GM12878 (cell line): ENCODE measurements around the gene LYPD5. TPM values are rescaled to one million over a fixed set of nuclear protein-coding genes. Genes with fewer than 3 reads are reported as not detected.

Experiments
- ATAC-seq: fragments of 200-7000 bp; cut with Tn5 transposase; 3 replicates; pipeline ENCODE4 v1.9.1; 2020; ENCODE audit warnings: mild to moderate bottlenecking, moderate library complexity
- BruUV-seq: library from RNA; stranded (reverse); fragments of 400-500 nt; replicated peaks from 2 replicates; lab custom pipeline; 2021; lab: Mats Ljungman, UMichigan
- CTCF ChIA-PET: fragments of 300-600 bp; sonication (Branson Sonifier 250); formaldehyde crosslinking; extraction: SDS; loops from one replicate; lab custom pipeline; 2021; ENCODE audit warnings: inconsistent platforms; lab: Yijun Ruan, JAX
- POLR2A ChIA-PET: fragments of 350-600 bp; formaldehyde crosslinking; extraction: SDS; loops from one replicate; lab custom pipeline; 2021; ENCODE audit warnings: inconsistent platforms; lab: Charles Lee
- RAD21 ChIA-PET: fragments of 300-600 bp; sonication (Branson Sonifier 250); formaldehyde crosslinking; loops from one replicate; lab custom pipeline; 2023; ENCODE audit warnings: antibody characterized with exemption; ENCODE audit not compliant: unreplicated experiment; lab: Charles Lee
- SMC1A ChIA-PET: fragments of 300-600 bp; sonication (Branson Sonifier 250); formaldehyde crosslinking; loops from one replicate; lab custom pipeline; 2023; ENCODE audit not compliant: unreplicated experiment, uncharacterized antibody; lab: Charles Lee
- DNase-seq: peaks from one replicate; pipeline ENCODE4 v3.0.0-alpha.2; 2011; ENCODE audit warnings: low read depth, low spot score
- FAIRE-seq: peaks from 3 replicates; lab custom pipeline; 2011; peaks lifted over from hg19 to GRCh38; lab: Jason Lieb, UNC
- H2AFZ ChIP-seq: 2 replicates; pipeline ENCODE4 v1.6.0; 2011; ENCODE audit warnings: low read depth, low read length, control low read depth; ENCODE audit not compliant: control insufficient read depth
- H3K27ac ChIP-seq: 2 replicates; pipeline ENCODE4 v1.5.1; 2011; ENCODE audit warnings: control low read depth; ENCODE audit not compliant: control insufficient read depth, insufficient read depth
- H3K27me3 ChIP-seq, 2 experiments: replicated peaks in 1 of 2; 2 replicates each; pipeline versions ENCODE4 v1.6.0 to v1.6.1; 2011; ENCODE audit warnings: low read length in 1 of 2; ENCODE audit not compliant: control insufficient read depth in 2 of 2, insufficient read depth in 2 of 2
- H3K36me3 ChIP-seq, 2 experiments: 2 replicates each; pipeline ENCODE4 v1.5.1; 2011; ENCODE audit warnings: low read length in 1 of 2; ENCODE audit not compliant: control insufficient read depth in 2 of 2, insufficient read depth in 2 of 2
- H3K4me1 ChIP-seq: 2 replicates; pipeline ENCODE4 v1.6.1; 2011; ENCODE audit warnings: mild to moderate bottlenecking, low read length, moderate library complexity, mixed read lengths; ENCODE audit not compliant: control insufficient read depth, insufficient read depth
- H3K4me2 ChIP-seq: 2 replicates; pipeline ENCODE4 v1.6.0; 2011; ENCODE audit warnings: control low read depth; ENCODE audit not compliant: control insufficient read depth, insufficient read depth
- H3K4me3 ChIP-seq: fragments of 200-600 bp; sonication (generic); 2 replicates; pipeline ENCODE4 v1.5.1; 2016
- H3K79me2 ChIP-seq: 2 replicates; pipeline ENCODE4 v1.6.0; 2011; ENCODE audit warnings: low read length; ENCODE audit not compliant: control insufficient read depth, insufficient read depth
- H3K9ac ChIP-seq: 2 replicates; pipeline ENCODE4 v1.8.0; 2011; ENCODE audit warnings: low read length, control low read depth, mixed read lengths; ENCODE audit not compliant: control insufficient read depth, insufficient read depth
- H3K9me3 ChIP-seq: replicated peaks from 3 replicates; pipeline ENCODE4 v1.5.1; 2011; ENCODE audit warnings: mild to moderate bottlenecking, low read length; ENCODE audit not compliant: control insufficient read depth, insufficient read depth
- H4K20me1 ChIP-seq: 2 replicates; pipeline ENCODE4 v1.6.0; 2011; ENCODE audit not compliant: control insufficient read depth, insufficient read depth
- HDGF ChIP-seq: fragments of 450-650 bp; IDR thresholded peaks from 2 replicates; pipeline ENCODE4 v1.6.1; 2016; ENCODE audit warnings: antibody characterized with exemption
- LARP7 ChIP-seq: fragments of 450-650 bp; IDR thresholded peaks from 2 replicates; pipeline ENCODE4 v1.6.1; 2017; ENCODE audit warnings: mild to moderate bottlenecking
- TCF7 ChIP-seq: IDR thresholded peaks from 2 replicates; pipeline ENCODE4 v1.6.1; 2014; ENCODE audit warnings: antibody characterized with exemption, borderline replicate concordance
- WGBS: methylation state at CpG from one replicate; pipeline ENCODE4 v1.1.6; 2016; ENCODE audit warnings: low lambda C conversion rate; ENCODE audit not compliant: insufficient replicate concordance, insufficient coverage; ENCODE audit errors: missing lambda C conversion rate; 5-methylcytosine and 5-hydroxymethylcytosine counted together
- in situ Hi-C: fragments of 300-500 bp; cut with MboI; formaldehyde crosslinking; loops from 9 replicates; pipeline ENCODE4 v1.14.3; 2018; ENCODE audit warnings: mixed read lengths
- intact Hi-C: fragments of 100-400 bp; cut with micrococcal nuclease; formaldehyde crosslinking; loops from one replicate; pipeline ENCODE4 v1.14.2; 2022; ENCODE audit not compliant: unreplicated experiment
- polyA plus RNA-seq, 11 experiments: library from polyadenylated mRNA; depleted of rRNA in 4 of 11; unstranded in 6 of 11; stranded (reverse) in 5 of 11; fragments of >200 nt; fragmentation: Nextera tagmentation in 4 of 11; fragmentation: Illumina TruSeq in 1 of 11; extraction: Ambion mirVana in 4 of 11; extraction: Trizol in 1 of 11; gene quantifications; 1 replicate in 1 of 11; 2 replicates in 10 of 11; pipeline versions ENCODE4 v1.2.1 to v1.2.3, GENCODE V29; 2011 to 2016; ENCODE audit warnings: inconsistent platforms in 2 of 11, missing spikeins in 2 of 11, low read depth in 1 of 11
- total RNA-seq, 4 experiments: library from RNA; depleted of rRNA in 3 of 4; stranded (reverse); fragments of >200 nt in 3 of 4; fragmentation: Illumina TruSeq in 1 of 4; extraction: Trizol in 1 of 4; gene quantifications; 2 replicates each; pipeline versions ENCODE4 v1.2.1 to v1.2.3, GENCODE V29; 2013 to 2021
- TF ChIP-seq, protein P1 (sequence below): fragments of 450-650 bp; IDR thresholded peaks from 2 replicates; pipeline ENCODE4 v1.6.1; 2016; ENCODE audit warnings: mild to moderate bottlenecking, moderate library complexity, borderline replicate concordance
- TF ChIP-seq, protein P2 (sequence below): IDR thresholded peaks from 2 replicates; pipeline ENCODE4 v1.6.1; 2012; ENCODE audit warnings: improper control_type of control experiment, low read depth, low read length; ENCODE audit not compliant: insufficient replicate concordance
- TF ChIP-seq, protein P3 (sequence below): fragments of 450-650 bp; formaldehyde crosslinking; IDR thresholded peaks from 2 replicates; pipeline ENCODE4 v1.5.0; 2022; ENCODE audit warnings: mild to moderate bottlenecking, missing genetic modification characterization

LYPD5 gene
- total and polyA plus RNA-seq, 10 of the 15 experiments (the other 5 are each of a cell fraction or from before 2014, with no cell fraction given): 0.04 to 2.2 (median 0.69) TPM; not detected in 1

DNA sequence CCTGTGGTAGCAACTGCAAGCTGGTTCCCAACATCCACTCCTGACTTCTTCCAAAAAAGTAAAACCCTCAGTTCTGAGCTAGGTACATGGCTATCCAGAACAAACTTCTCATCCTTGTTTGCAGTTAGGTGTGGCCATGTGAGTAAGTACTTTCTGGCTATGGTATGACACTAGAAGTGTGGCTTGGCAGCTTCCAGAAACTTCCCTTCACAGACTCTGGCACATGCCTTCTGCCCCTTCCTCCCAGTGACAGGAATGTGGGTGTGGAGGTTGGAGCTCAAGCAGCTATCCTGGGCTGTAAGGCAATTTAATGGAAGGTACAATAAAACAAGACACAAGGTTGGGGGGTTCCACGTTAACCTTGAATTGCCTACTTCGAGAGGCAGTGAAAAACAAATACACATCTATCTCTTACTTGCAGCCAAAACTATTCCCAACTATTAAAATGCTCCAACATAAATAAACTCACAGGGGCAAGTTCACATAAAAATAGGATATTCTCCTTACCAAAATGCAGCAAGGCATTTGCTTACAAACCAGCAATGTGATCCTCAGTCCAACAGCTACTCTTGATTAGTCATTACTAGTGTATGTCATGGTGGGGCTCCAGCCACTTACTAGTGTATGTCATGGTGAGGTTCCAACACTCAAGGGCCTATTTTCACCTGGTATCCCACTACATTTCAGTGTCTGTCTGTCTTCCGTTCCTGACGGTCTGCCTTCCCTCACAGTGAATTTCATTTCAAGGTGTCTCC is 50.6 kb downstream of the LYPD5 start (continued):
- TF ChIP-seq, protein P1, sequence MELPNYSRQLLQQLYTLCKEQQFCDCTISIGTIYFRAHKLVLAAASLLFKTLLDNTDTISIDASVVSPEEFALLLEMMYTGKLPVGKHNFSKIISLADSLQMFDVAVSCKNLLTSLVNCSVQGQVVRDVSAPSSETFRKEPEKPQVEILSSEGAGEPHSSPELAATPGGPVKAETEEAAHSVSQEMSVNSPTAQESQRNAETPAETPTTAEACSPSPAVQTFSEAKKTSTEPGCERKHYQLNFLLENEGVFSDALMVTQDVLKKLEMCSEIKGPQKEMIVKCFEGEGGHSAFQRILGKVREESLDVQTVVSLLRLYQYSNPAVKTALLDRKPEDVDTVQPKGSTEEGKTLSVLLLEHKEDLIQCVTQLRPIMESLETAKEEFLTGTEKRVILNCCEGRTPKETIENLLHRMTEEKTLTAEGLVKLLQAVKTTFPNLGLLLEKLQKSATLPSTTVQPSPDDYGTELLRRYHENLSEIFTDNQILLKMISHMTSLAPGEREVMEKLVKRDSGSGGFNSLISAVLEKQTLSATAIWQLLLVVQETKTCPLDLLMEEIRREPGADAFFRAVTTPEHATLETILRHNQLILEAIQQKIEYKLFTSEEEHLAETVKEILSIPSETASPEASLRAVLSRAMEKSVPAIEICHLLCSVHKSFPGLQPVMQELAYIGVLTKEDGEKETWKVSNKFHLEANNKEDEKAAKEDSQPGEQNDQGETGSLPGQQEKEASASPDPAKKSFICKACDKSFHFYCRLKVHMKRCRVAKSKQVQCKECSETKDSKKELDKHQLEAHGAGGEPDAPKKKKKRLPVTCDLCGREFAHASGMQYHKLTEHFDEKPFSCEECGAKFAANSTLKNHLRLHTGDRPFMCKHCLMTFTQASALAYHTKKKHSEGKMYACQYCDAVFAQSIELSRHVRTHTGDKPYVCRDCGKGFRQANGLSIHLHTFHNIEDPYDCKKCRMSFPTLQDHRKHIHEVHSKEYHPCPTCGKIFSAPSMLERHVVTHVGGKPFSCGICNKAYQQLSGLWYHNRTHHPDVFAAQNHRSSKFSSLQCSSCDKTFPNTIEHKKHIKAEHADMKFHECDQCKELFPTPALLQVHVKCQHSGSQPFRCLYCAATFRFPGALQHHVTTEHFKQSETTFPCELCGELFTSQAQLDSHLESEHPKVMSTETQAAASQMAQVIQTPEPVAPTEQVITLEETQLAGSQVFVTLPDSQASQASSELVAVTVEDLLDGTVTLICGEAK: no peak
- TF ChIP-seq HDGF (no peak), TCF7 (no peak), LARP7 (no peak)
- TF ChIP-seq, all 136 proteins: peak for 4

DNA sequence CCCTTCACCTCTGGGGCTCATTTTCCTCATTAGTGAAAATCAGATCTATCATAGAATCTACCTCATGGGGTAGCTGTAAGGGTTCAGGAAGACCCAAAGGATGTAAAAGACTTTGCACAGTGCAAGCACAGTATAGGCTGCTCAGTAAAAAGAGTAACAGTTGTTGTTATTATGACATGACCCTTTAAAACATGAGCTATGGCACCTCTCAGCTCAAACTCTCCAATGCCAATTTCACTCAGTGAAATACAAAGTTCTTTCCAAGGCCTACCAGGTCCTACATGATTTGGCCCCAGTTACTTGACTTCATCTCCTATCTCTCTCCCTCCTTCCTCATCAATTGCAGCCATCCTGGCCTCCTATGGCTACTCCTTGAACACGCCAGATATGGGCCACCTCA is 52.3 kb downstream of the LYPD5 start:
- ATAC-seq (no peak), FAIRE-seq (no peak), DNase-seq (no peak)
- intact Hi-C loops: loop anchor here (2.0 to 5.0 kb wide), 2 partner anchors 15 to 83 kb away; no protein-coding TSS in a partner anchor
- H3K27ac ChIP-seq: peak overlapping the region; percentile 87; the same call in 1 of the 2 replicates
- H3K4me2 ChIP-seq: no peak overlapping the region
- ChIA-PET RAD21 (interaction anchor here (0.6 to 8.2 kb wide), 5 partner anchors 15 to 82 kb away, joined by 3 to 118 read pairs (median 6); partner anchors contain the start of genes KCNN4 and PLAUR), POLR2A (interaction anchor here (0.7 to 13.5 kb wide), 4 partner anchors 15 to 81 kb away, joined by 3 to 307 read pairs (median 42); partner anchors contain the start of genes KCNN4 and PLAUR), SMC1A (interaction anchor here (0.8 to 10.1 kb wide), 4 partner anchors 16 to 61 kb away, joined by 3 to 186 read pairs (median 8); partner anchors contain the start of gene KCNN4), CTCF (interaction anchor here (0.6 to 8.1 kb wide), 5 partner anchors 15 to 246 kb away, joined by 3 to 144 read pairs (median 10); partner anchors contain the start of gene KCNN4)
- no peak overlapping the region for H2AFZ ChIP-seq
- H3K9ac ChIP-seq: no peak overlapping the region
- peaks cover 45% of the 10 kb centered on the region for H3K4me1 ChIP-seq
- 94% methylated on average over 1 of the region's 1 CpG for WGBS
- H3K36me3 ChIP-seq: peaks cover 15 to 28% of the 10 kb centered on the region in 2 experiments; a peak in 3 of 4 replicates
- H3K4me3 ChIP-seq: no peak overlapping the region
- no TSS peak for BruUV-seq
- H3K9me3 ChIP-seq: no peaks in the 10 kb centered on the region
- no peaks in the 10 kb centered on the region for H4K20me1 ChIP-seq
- H3K79me2 ChIP-seq: peaks cover 33% of the 10 kb centered on the region
- H3K27me3 ChIP-seq: no peaks in the 10 kb centered on the region
- in situ Hi-C loops: loop anchor here (5.0 to 25.0 kb wide), 3 partner anchors 37 to 1813 kb away; partner anchors contain the start of genes ERFL and FOSB
- TF ChIP-seq, protein P2, sequence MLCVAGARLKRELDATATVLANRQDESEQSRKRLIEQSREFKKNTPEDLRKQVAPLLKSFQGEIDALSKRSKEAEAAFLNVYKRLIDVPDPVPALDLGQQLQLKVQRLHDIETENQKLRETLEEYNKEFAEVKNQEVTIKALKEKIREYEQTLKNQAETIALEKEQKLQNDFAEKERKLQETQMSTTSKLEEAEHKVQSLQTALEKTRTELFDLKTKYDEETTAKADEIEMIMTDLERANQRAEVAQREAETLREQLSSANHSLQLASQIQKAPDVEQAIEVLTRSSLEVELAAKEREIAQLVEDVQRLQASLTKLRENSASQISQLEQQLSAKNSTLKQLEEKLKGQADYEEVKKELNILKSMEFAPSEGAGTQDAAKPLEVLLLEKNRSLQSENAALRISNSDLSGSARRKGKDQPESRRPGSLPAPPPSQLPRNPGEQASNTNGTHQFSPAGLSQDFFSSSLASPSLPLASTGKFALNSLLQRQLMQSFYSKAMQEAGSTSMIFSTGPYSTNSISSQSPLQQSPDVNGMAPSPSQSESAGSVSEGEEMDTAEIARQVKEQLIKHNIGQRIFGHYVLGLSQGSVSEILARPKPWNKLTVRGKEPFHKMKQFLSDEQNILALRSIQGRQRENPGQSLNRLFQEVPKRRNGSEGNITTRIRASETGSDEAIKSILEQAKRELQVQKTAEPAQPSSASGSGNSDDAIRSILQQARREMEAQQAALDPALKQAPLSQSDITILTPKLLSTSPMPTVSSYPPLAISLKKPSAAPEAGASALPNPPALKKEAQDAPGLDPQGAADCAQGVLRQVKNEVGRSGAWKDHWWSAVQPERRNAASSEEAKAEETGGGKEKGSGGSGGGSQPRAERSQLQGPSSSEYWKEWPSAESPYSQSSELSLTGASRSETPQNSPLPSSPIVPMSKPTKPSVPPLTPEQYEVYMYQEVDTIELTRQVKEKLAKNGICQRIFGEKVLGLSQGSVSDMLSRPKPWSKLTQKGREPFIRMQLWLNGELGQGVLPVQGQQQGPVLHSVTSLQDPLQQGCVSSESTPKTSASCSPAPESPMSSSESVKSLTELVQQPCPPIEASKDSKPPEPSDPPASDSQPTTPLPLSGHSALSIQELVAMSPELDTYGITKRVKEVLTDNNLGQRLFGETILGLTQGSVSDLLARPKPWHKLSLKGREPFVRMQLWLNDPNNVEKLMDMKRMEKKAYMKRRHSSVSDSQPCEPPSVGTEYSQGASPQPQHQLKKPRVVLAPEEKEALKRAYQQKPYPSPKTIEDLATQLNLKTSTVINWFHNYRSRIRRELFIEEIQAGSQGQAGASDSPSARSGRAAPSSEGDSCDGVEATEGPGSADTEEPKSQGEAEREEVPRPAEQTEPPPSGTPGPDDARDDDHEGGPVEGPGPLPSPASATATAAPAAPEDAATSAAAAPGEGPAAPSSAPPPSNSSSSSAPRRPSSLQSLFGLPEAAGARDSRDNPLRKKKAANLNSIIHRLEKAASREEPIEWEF: no peak
- TF ChIP-seq, protein P3, sequence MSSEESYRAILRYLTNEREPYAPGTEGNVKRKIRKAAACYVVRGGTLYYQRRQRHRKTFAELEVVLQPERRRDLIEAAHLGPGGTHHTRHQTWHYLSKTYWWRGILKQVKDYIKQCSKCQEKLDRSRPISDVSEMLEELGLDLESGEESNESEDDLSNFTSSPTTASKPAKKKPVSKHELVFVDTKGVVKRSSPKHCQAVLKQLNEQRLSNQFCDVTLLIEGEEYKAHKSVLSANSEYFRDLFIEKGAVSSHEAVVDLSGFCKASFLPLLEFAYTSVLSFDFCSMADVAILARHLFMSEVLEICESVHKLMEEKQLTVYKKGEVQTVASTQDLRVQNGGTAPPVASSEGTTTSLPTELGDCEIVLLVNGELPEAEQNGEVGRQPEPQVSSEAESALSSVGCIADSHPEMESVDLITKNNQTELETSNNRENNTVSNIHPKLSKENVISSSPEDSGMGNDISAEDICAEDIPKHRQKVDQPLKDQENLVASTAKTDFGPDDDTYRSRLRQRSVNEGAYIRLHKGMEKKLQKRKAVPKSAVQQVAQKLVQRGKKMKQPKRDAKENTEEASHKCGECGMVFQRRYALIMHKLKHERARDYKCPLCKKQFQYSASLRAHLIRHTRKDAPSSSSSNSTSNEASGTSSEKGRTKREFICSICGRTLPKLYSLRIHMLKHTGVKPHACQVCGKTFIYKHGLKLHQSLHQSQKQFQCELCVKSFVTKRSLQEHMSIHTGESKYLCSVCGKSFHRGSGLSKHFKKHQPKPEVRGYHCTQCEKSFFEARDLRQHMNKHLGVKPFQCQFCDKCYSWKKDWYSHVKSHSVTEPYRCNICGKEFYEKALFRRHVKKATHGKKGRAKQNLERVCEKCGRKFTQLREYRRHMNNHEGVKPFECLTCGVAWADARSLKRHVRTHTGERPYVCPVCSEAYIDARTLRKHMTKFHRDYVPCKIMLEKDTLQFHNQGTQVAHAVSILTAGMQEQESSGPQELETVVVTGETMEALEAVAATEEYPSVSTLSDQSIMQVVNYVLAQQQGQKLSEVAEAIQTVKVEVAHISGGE: no peak
